Epithelial cell of esophagus (primary cell): ENCODE measurements around the gene DPP6.

Experiments
- DNase-seq: peaks from one replicate; pipeline ENCODE4 v3.0.0; 2010; ENCODE audit warnings: low read depth
- H3K4me3 ChIP-seq: 2 replicates; pipeline ENCODE4 v1.5.1; 2011; ENCODE audit warnings: mild to moderate bottlenecking, low read length, control low read depth
- TF ChIP-seq, protein P1 (sequence below): IDR thresholded peaks from 2 replicates; pipeline ENCODE4 v1.5.1; 2011; ENCODE audit warnings: low read depth, mild to moderate bottlenecking, low read length, control low read depth, inconsistent platforms; ENCODE audit not compliant: insufficient read depth; ENCODE audit errors: missing control alignments

The DPP6 gene

DNA sequence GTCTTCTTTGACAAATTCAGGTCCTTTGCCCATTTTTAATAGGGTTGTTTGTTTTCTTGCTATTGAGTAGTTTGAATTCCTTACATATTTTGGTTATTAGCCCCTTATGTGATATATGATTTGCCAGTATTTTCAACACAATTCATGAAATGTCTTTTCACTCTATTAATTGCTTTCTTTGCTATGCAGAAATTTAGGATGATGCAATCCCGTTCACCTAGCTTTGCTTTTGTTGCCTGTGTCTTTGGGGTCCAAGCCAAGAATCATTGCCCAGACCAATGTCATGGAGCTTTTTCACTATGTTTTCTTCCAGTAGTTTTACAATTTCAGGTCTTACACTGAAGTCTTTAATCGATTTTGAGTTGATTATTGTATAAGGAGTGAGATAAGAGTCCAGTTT is 796.3 kb downstream of the DPP6 start:
- H3K4me3 ChIP-seq, result no peak overlapping the region
- no peak for DNase-seq
- TF ChIP-seq, protein P1, sequence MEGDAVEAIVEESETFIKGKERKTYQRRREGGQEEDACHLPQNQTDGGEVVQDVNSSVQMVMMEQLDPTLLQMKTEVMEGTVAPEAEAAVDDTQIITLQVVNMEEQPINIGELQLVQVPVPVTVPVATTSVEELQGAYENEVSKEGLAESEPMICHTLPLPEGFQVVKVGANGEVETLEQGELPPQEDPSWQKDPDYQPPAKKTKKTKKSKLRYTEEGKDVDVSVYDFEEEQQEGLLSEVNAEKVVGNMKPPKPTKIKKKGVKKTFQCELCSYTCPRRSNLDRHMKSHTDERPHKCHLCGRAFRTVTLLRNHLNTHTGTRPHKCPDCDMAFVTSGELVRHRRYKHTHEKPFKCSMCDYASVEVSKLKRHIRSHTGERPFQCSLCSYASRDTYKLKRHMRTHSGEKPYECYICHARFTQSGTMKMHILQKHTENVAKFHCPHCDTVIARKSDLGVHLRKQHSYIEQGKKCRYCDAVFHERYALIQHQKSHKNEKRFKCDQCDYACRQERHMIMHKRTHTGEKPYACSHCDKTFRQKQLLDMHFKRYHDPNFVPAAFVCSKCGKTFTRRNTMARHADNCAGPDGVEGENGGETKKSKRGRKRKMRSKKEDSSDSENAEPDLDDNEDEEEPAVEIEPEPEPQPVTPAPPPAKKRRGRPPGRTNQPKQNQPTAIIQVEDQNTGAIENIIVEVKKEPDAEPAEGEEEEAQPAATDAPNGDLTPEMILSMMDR, result no peak

DNA sequence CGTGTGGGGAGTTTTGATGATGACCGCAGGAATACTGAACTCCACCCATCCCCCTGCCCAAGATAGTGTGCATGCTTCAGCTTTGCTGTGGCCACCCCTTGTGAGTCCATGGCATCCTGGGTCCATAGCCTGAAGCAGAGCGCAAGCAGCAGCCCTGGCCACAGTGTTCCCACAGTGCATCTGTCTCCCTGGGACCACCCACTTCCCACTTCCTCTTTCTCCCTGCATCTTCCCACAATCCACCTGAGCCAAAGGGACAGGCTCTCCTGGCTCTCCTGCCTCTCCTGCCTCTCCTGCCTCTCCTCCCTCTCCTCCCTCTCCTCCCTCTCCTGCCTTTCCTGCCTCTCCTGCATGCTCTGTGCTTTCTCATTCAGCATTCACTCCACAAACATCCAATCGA is 800.0 kb downstream of the DPP6 start:
- no peak for DNase-seq
- TF ChIP-seq, protein P1, result no peak

DNA sequence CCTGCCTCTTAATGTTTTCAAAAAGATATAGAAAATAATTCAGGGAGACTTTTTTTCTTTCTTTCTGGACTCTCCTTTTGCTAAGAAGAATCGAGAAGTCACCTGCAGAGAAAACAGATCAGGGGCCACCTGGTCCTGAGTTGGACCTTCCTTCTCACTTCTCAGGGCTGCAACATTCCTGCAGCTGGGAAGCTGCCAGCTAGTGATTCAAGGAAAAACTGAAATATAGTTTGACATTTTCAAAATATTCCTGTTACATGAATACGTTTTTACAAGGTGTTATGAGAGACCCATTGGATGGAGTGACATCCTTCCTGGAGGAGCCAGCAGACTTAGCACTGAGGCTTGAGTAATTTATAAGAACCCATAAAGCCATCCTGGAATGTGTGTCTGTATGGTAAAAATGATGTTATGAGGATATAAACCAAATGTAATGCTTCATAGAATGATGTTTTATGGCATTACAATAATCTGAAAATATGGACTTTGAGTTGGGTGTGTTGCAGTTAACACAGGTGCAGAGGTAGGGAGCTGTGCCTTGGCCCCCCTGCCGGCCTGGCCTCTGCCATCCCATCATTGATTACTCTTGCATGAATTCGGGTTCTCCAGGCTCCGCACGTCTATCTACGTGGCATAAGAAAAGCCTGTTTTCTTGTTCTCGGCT is 801.0 kb downstream of the DPP6 start:
- TF ChIP-seq, protein P1, result no peak
- no peak overlapping the region for H3K4me3 ChIP-seq
- no peak for DNase-seq

More for the DNA sequence above, 800.0 kb downstream of the DPP6 start:
- H3K4me3 ChIP-seq, result no peak overlapping the region

DNA sequence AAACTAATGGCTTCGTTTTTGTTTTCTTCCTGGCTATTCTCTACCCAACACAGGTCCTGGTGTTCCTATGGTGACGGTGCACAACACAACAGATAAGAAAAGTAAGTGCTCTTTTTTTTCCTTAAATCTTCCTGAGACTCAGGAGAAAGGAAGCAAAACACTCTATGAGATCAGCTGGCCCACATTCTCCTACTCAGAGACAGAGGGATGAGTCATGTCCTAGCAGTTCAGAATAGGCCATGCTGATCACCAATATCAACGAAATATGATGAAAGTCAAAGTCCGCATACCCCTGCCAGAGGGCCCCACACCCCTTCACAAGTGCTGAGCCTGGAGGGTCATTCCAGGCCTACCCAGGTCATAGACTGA is 801.5 kb downstream of the DPP6 start:
- TF ChIP-seq, protein P1, result no peak
- no peak overlapping the region for H3K4me3 ChIP-seq
- DNase-seq, result no peak

DNA sequence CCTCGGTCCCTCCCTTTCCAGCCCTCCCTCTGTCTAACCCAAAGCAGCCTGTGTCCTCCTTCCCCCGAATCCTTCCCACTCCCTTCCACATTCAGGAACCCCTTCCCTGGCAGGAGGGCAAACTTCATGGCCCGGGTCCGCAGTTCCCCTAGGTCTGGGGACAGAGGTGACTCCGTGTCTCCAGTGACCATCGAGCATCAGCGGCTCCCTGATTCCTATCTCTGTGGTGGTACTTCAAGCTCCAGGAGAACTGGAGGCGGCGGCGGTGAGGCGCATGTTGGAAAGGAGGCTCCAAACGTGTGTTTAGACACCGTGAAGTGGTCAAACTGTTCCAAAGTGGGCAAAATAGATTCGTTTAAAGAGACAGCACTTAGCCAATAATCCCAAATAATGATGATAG is 802.6 kb downstream of the DPP6 start:
- TF ChIP-seq, protein P1, result no peak
- no peak for DNase-seq
- no peak overlapping the region for H3K4me3 ChIP-seq

DNA sequence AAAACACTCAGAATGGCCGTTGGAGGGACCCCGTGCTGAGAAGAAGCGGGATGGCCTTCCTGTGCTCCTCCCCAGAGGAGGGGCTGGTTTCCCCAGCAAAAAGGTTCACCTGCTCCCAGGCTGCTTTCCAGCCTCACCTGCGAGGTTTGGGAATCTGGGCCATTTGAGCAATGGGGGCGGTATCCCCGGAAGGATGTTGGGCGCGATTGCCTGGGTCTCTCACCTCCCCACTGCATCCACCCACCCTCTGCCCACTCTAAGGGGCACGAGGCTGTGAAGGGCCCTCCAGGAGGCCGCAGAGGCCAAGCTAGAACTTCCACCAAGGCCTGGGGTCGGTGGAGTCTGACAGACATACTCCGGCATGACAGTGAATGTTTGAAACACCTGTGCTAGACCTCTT is 803.2 kb downstream of the DPP6 start:
- no peak overlapping the region for H3K4me3 ChIP-seq

More for the DNA sequence above, 803.2 kb downstream of the DPP6 start:
- no peak for DNase-seq
- TF ChIP-seq, protein P1, result no peak
